Raji (cell line): ENCODE data around the gene CD180.

Source experiments
- POLR2A ChIP-seq: IDR thresholded peaks from 2 replicates; pipeline ENCODE4 v1.6.1; 2011; ENCODE audit warnings: low read depth, low read length, control low read depth; ENCODE audit not compliant: insufficient read depth

CD180 gene

DNA sequence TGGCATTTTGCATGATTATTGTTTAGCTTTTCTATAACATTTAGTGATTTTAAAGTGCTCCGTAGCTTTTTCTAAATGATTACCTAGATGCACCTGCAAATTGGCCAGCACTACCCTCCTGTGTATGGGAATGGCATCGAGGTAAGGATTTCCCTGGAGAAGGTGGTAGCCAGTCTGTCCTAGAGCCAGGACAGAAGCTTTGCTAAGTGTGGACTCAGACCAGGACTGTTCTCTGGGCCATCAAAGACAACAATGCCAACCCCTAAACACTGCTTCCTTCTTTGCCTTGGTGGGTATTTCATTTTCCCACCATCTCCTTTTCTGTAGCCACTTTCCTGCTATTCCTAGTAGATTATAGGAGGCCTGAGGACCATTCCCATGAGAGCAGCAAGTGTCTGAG lies 53.0 kb downstream of the CD180 start:
- no peak for TF ChIP-seq POLR2A

DNA sequence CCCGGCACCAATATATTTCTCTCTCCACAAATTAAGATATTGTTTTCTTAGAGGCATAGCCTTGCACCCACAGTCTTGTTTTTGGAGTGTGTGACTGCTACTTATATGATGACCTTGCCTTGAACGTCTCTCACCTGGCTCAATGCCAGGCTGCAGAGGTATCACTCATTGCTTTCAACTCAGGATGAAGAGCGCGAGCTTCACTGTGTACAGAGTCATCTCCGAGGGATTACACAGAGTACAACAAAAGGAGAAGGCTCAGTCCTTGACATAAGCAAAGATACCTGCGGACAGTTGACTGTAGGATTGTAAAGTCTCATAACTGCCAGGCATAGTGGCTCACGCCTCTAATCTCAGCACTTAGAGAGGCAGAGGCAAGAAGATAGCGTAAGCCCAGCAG lies 53.8 kb downstream of the CD180 start:
- no peak for TF ChIP-seq POLR2A

DNA sequence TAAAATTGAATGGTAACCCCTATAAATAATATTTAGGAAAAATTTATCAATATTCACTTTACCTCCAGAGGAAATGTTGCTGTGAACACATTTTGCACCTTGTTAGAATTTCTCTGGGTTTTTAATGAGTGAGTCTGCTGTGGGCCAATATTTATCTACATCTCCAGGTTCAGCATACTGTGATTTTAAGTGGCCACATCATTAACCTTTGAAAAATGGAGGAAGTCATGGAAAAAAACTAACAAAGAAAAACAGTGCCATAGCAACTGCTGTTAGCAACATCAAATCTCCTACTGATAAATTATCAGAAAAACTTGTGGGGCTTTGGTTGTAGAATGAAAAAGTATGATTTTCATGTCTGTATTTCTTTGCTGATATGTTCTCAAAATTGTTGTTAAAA lies 55.0 kb downstream of the CD180 start:
- no peak for TF ChIP-seq POLR2A

DNA sequence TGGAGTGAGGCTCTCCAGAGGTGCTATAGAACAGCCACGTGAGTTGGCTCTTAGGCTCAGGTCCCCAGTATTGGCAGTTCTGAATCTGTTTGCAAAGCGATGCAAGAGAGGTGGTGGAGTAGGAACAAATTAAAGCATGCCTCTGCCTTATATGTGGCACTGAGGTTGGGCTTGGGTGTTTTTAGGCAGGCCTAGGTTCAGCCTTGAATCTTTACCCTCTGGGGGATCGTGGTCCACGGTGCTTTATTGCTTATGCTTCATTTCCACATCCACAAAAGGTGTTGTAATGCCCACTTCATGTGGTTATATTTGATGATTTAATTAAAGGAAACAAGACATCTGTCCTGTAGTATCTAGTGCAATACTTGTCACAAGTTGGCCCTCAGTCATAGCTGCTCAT lies 56.2 kb downstream of the CD180 start:
- TF ChIP-seq POLR2A, result no peak

DNA sequence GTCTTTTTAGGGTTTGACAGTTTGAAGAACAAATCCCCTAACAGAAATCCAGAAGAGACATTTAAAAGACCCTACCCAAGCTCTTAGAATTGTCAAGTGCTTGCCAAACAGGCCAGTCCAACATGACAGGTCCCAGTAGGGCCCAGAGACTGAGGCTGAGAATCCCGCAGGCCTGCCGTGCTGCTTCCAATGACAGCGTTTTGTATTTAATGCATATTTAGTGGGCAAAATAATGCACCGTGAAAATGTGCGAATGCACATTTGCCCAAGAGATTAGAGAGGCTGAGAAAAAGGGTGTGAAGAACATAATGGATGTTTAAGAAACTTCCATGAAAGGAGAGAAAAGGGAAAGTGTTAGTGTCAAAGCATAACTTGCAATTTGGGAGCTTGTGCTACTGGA lies 57.6 kb downstream of the CD180 start:
- no peak for TF ChIP-seq POLR2A

DNA sequence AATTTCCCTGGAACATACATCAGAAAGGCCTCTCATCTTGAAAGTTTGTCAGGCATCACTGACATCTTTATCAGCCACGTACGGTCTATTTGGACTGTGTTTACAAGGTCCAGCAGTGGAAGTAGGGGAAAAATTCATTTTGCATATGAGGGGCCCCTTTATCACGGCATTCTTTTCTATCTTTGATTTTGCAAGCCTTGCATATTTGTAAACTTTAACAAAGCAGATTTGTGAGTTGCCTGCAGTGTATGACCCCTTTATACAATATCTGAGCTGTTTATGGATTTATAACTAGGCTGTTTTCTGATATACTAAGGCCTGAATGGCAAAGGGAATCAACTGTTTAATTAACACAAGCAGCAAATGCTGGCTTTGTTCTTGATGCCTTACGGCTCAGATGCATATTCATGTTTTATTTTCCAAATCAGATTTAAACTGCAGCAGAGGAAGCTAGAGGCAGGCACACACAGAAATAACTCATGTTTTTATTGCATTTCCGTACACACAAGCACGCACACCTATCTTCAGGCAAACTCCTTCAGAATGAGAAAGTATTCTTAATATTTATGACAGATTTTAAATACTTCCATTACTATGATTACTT lies 61.1 kb downstream of the CD180 start:
- no peak for TF ChIP-seq POLR2A

DNA sequence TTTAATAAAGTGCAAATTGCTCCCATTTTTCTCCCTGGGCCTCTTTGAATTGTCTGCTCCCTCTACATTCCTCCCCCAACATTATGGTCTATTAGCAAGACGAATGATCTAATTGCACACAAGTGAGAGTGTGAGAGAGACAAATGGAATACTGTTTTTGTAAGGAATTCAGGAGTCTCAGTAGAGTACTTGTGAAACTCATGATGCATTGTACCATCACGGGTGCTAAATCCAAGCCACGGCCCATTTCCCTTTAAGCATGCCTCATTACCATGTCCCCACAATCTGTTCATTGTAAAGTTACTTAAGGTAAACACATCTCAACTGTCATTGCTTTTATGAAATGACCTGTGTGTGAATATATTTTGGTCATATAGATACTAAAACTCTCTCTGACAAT lies 62.8 kb downstream of the CD180 start:
- no peak for TF ChIP-seq POLR2A

DNA sequence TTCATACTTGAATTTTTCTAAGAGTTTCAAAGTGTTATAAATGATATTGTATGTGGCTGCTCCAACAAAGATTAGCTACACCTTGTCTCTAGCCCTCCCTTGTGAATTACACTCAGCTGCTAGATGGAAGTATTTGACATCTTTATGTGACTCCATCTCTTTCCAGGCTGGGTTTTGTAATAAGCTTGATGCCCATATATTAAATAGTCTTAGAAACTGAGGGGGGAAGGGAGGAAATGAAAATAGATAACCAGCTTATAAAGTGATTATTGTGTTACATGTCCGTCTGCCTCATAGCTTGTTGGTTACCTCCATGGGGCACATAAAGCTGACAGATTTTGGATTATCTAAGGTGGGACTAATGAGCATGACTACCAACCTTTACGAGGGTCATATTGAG lies 63.4 kb downstream of the CD180 start:
- no peak for TF ChIP-seq POLR2A

DNA sequence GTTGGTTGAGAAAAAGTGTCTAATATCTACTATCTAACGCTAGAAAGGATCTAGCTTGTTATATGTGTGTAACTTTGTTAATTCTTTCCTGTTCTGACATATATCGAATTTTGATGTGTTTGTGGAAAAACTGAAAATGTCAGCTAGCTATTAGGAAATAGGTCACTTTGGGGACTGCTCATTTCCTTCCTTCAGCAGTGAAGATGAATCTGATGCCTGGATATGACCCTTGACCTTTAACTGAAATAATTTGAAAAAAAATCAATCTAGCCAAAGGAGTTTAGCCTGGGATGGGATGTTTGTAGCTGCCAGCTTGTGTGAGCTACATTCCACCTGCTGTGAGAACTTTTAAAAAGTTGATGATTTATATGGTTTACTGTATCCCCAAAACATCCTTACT lies 66.8 kb downstream of the CD180 start:
- TF ChIP-seq POLR2A, result no peak
